ENCODE data around the gene MTO1. TPM values are rescaled to one million over a fixed set of nuclear protein-coding genes. Genes with fewer than 3 reads are reported as not detected.

Gene MTO1
- total RNA-seq, 4 donors from 2014 or later = 16.4 to 43.4 (median 21.9) TPM

- no peak for ATAC-seq
- in situ Hi-C loops (cut with MboI; ENCODE audit: low sequenced_read_pairs in 4 of 4) = no loop called here
Observed at GRCh38 chr6:73556836-73557235, 95.3 kb downstream of the MTO1 start.

More at GRCh38 chr6:73556836-73557235, 95.3 kb downstream of the MTO1 start:
- H3K36me3 ChIP-seq = no peaks in the 10 kb centered on the region
- H3K4me3 ChIP-seq = no peak overlapping the region
- H3K4me1 ChIP-seq = no peaks in the 10 kb centered on the region
- H3K9me3 ChIP-seq = no peaks in the 10 kb centered on the region
- no peak overlapping the region for H3K27ac ChIP-seq
- no peak for DNase-seq
- TF ChIP-seq, protein P1, sequence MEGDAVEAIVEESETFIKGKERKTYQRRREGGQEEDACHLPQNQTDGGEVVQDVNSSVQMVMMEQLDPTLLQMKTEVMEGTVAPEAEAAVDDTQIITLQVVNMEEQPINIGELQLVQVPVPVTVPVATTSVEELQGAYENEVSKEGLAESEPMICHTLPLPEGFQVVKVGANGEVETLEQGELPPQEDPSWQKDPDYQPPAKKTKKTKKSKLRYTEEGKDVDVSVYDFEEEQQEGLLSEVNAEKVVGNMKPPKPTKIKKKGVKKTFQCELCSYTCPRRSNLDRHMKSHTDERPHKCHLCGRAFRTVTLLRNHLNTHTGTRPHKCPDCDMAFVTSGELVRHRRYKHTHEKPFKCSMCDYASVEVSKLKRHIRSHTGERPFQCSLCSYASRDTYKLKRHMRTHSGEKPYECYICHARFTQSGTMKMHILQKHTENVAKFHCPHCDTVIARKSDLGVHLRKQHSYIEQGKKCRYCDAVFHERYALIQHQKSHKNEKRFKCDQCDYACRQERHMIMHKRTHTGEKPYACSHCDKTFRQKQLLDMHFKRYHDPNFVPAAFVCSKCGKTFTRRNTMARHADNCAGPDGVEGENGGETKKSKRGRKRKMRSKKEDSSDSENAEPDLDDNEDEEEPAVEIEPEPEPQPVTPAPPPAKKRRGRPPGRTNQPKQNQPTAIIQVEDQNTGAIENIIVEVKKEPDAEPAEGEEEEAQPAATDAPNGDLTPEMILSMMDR (IDR thresholded peaks at IDR 0.05 in 4 of 5, conservative IDR thresholded peaks at IDR 0.05 in 1 of 5) = no peak
- TF ChIP-seq POLR2A (IDR thresholded peaks at IDR 0.05) = no peak
- intact Hi-C loops (cut with DNase I; ENCODE audit: low total_unique reads) = no loop called here
- no peaks in the 10 kb centered on the region for H3K27me3 ChIP-seq

Other genes with a start within 250 kb of the MTO1 start
- gene KHDC1L, start 236.2 kb upstream of the MTO1 start, total RNA-seq = not detected
- not detected for gene KHDC1, start 198.5 kb upstream of the MTO1 start, total RNA-seq
- gene DPPA5, start 107.5 kb upstream of the MTO1 start, total RNA-seq = not detected
- not detected for gene KHDC3L, start 99.1 kb upstream of the MTO1 start, total RNA-seq
- gene OOEP, start 91.8 kb upstream of the MTO1 start, total RNA-seq = not detected
- 1 to 10 TPM in 1 of 4 donors, not detected in 3; 1.1 TPM for gene DDX43, start 66.9 kb upstream of the MTO1 start, total RNA-seq
- gene CGAS, start 9.4 kb upstream of the MTO1 start, total RNA-seq = 1 to 10 TPM in 2 of 4 donors, under 1 TPM in 2; 0.49 to 1.6 (median 1.2) TPM
- 1,000 to 10,000 TPM in 3 of 4 donors, 100 to 1,000 TPM in 1; 846 to 1,271 (median 1,198) TPM for gene EEF1A1, start 59.3 kb downstream of the MTO1 start, total RNA-seq
- 10 to 100 TPM in 1 of 4 donors, 1 to 10 TPM in 3; 2.6 to 11.5 (median 5.4) TPM for gene SLC17A5, start 192.3 kb downstream of the MTO1 start, total RNA-seq
- gene CD109, start 234.5 kb downstream of the MTO1 start, total RNA-seq = 1 to 10 TPM; 1.3 to 3.8 (median 2.8) TPM